A549 (cell line): ENCODE measurements around the gene IFIH1. TPM values are rescaled to one million over a fixed set of nuclear protein-coding genes. Genes with fewer than 3 reads are reported as not detected.

Experiments used
- ATAC-seq, 2 experiments: fragments of 200-7000 bp in 1 of 2; fragments of >200 bp in 1 of 2; cut with Nextera tagmentation in 1 of 2; cut with Tn5 transposase in 1 of 2; 3 replicates each; pipeline versions ENCODE4 v1.8.0 to v1.9.1; 2018 to 2020; ENCODE audit warnings: mild to moderate bottlenecking in 1 of 2, moderate library complexity in 1 of 2
- CTCF ChIA-PET: fragments of 300-600 bp; sonication (Branson Sonifier 250); formaldehyde crosslinking; extraction: SDS; loops from one replicate; lab custom pipeline; 2021; ENCODE audit warnings: antibody characterized with exemption, inconsistent platforms; lab: Yijun Ruan, JAX
- POLR2A ChIA-PET: fragments of 350-600 bp; formaldehyde crosslinking; extraction: SDS; loops from one replicate; lab custom pipeline; 2021; ENCODE audit warnings: antibody characterized with exemption, inconsistent platforms; lab: Yijun Ruan, JAX
- DNase-seq, 2 experiments: peaks; one replicate each; pipeline versions ENCODE4 v3.0.0 to v3.0.0-alpha.2; 2011 to 2016; ENCODE audit warnings: low read depth in 1 of 2, low spot score in 1 of 2
- FAIRE-seq: peaks from 2 replicates; lab custom pipeline; 2011; peaks lifted over from hg19 to GRCh38; lab: Jason Lieb, UNC
- H3K27ac ChIP-seq, 2 experiments: fragments of >200 bp; sonication (Bioruptor Twin); formaldehyde crosslinking; 3 replicates each; pipeline ENCODE4 v1.5.1; 2016 to 2017
- H3K4me1 ChIP-seq: fragments of >200 bp; sonication (Bioruptor Twin); formaldehyde crosslinking; 3 replicates; pipeline ENCODE4 v1.6.1; 2016
- H3K4me2 ChIP-seq: fragments of >200 bp; sonication (Bioruptor Twin); formaldehyde crosslinking; 3 replicates; pipeline ENCODE4 v1.6.1; 2016
- H3K4me3 ChIP-seq: fragments of >200 bp; sonication (Bioruptor Twin); formaldehyde crosslinking; 3 replicates; pipeline ENCODE4 v1.5.1; 2016
- H3K9me3 ChIP-seq: fragments of >200 bp; sonication (Bioruptor Twin); formaldehyde crosslinking; 3 replicates; pipeline ENCODE4 v1.6.1; 2016
- CBX2 ChIP-seq: fragments of 200-600 bp; sonication (generic); IDR thresholded peaks from 2 replicates; pipeline ENCODE4 v1.6.1; 2016; ENCODE audit warnings: low read depth, mild to moderate bottlenecking, borderline replicate concordance
- CBX8 ChIP-seq: fragments of 200-600 bp; sonication (generic); IDR thresholded peaks from 2 replicates; pipeline ENCODE4 v1.6.1; 2016
- CHD2 ChIP-seq: fragments of 150-350 bp; IDR thresholded peaks from 2 replicates; pipeline ENCODE4 v1.6.1; 2014; ENCODE audit warnings: low read length; ENCODE audit not compliant: partially characterized antibody
- CHD4 ChIP-seq: fragments of 200-600 bp; sonication (generic); IDR thresholded peaks from 2 replicates; pipeline ENCODE4 v1.6.1; 2016; ENCODE audit warnings: antibody characterized with exemption, mild to moderate bottlenecking, borderline replicate concordance
- ESRRA ChIP-seq: fragments of 150-350 bp; IDR thresholded peaks from 2 replicates; pipeline ENCODE4 v1.6.1; 2014; ENCODE audit warnings: mild to moderate bottlenecking, low read length, borderline replicate concordance
- FOSL2 ChIP-seq, 2 experiments: fragments of 450-650 bp in 1 of 2; fragments of >200 bp in 1 of 2; sonication (Bioruptor Twin) in 1 of 2; formaldehyde crosslinking; IDR thresholded peaks; 2 replicates each; pipeline versions ENCODE4 v1.5.0 to v1.6.1; 2016 to 2020; ENCODE audit warnings: mild to moderate bottlenecking in 1 of 2, moderate library complexity in 1 of 2
- HOXB5 ChIP-seq: fragments of 250-450 bp; sonication (Bioruptor Pico); IDR thresholded peaks from 2 replicates; pipeline ENCODE4 v1.5.0; 2020; ENCODE audit warnings: mild to moderate bottlenecking, moderate library complexity
- MYC ChIP-seq: IDR thresholded peaks from 2 replicates; pipeline ENCODE4 v1.6.1; 2012; ENCODE audit warnings: mild to moderate bottlenecking, inconsistent platforms, low read length, improper control_type of control experiment, borderline replicate concordance
- NFE2L2 ChIP-seq: fragments of 150-350 bp; conservative IDR thresholded peaks from 2 replicates; pipeline ENCODE4 v1.6.1; 2014; ENCODE audit warnings: low read length
- PHF8 ChIP-seq: fragments of 200-600 bp; sonication (generic); IDR thresholded peaks from 2 replicates; pipeline ENCODE4 v1.6.1; 2016; ENCODE audit warnings: low read depth, mild to moderate bottlenecking, antibody characterized with exemption, moderate library complexity, borderline replicate concordance
- RCOR1 ChIP-seq: fragments of 150-350 bp; IDR thresholded peaks from 2 replicates; pipeline ENCODE4 v1.6.1; 2014; ENCODE audit warnings: antibody characterized with exemption, low read length, low read depth
- RNF2 ChIP-seq: fragments of 200-600 bp; sonication (generic); IDR thresholded peaks from 2 replicates; pipeline ENCODE4 v1.6.1; 2016; ENCODE audit warnings: low read depth, mild to moderate bottlenecking, antibody characterized with exemption, moderate library complexity, borderline replicate concordance
- SREBF2 ChIP-seq: fragments of 450-650 bp; IDR thresholded peaks from 2 replicates; pipeline ENCODE4 v1.6.1; 2014; ENCODE audit warnings: mild to moderate bottlenecking, moderate library complexity
- ZNF302 ChIP-seq: fragments of 250-450 bp; sonication (Bioruptor Pico); IDR thresholded peaks from 2 replicates; pipeline ENCODE4 v1.9.0; 2021; ENCODE audit warnings: inconsistent platforms, mild to moderate bottlenecking, moderate library complexity
- WGBS: methylation state at CpG from one replicate; pipeline ENCODE4 v1.1.6; 2017; ENCODE audit errors: missing lambda C conversion rate; 5-methylcytosine and 5-hydroxymethylcytosine counted together
- polyA plus RNA-seq, 4 experiments: library from polyadenylated mRNA; depleted of rRNA in 3 of 4; stranded (reverse); fragments of >200 nt; fragmentation: RNase III in 1 of 4; extraction: RNeasy Plus Mini Kit Qiagen cat#74134 plus additional on column Dnase treatment in 1 of 4; gene quantifications; 2 replicates in 3 of 4; 3 replicates in 1 of 4; pipeline ENCODE4 v1.2.3, GENCODE V29; 2011 to 2017
- TF ChIP-seq, protein P1 (sequence below): fragments of >200 bp; sonication (Bioruptor Twin); formaldehyde crosslinking; IDR thresholded peaks from 3 replicates; pipeline ENCODE4 v1.6.1; 2016
- TF ChIP-seq, protein P2 (sequence below): IDR thresholded peaks from 2 replicates; pipeline ENCODE4 v1.6.1; 2012
- TF ChIP-seq, protein P3 (sequence below): fragments of >200 bp; sonication (Bioruptor Twin); formaldehyde crosslinking; IDR thresholded peaks from 2 replicates; pipeline ENCODE4 v1.6.1; 2016
- TF ChIP-seq, protein P4 (sequence below): fragments of 250-450 bp; sonication (Bioruptor Pico); IDR thresholded peaks from 2 replicates; pipeline ENCODE4 v1.5.0; 2020; ENCODE audit warnings: low read depth, mild to moderate bottlenecking, moderate library complexity

Gene IFIH1
- polyA plus RNA-seq, 2 of the 4 experiments (the other 2 are of a cell fraction) = 0.21 to 0.57 TPM

DNA sequence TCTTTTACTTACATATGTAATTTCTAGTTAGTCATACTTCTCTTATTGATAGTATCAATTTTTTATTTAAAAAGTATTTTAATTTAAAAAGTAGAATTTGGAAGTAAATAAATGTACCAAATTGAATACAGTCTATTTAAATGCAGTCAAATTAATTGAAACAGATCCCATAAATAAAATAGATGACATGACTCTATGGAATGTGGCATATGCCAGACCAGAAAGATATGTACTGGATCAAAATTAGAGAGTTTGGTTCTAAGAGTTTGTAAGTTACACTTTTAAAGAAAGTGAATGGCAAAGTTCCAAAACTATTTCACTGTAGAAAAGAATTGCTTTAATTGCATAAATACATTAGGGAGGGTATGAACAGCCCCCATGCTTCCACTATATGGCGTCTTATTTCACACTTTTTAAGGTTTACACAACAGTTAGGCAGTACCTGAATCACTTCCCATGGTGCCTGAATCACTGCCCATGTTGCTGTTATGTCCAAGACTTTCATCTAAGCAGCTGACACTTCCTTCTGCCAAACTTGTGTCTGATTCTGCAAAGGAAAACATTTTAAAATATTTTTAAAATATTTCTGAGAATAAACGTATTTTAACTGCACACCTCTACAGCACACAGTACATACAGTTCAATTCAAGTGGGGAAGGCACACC, 25.2 kb downstream of the IFIH1 start:
- CTCF ChIA-PET = interaction anchor here (0.6 to 8.2 kb wide), 2 partner anchors 57 to 73 kb away, joined by 3 to 87 read pairs; no protein-coding TSS in a partner anchor
- FAIRE-seq = no peak

DNA sequence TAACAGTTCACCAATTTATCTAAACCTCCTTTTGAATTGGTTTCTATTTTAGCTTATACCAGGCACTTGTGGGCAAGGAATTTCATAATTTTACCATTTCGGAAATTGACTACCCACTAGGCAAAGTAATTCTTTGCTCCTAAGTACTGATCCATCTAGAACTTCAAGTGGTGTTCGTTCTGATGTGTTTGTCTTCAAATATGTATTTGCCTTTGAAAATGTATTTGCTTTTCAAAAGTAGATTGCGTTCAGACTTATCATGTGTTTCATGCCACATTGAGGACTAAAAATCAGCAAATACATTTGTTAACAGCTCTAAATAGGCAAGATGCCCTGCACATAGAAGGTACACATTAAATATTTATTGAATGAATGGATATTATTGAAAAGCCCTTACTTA, 26.7 kb downstream of the IFIH1 start:
- TF ChIP-seq, protein P1, sequence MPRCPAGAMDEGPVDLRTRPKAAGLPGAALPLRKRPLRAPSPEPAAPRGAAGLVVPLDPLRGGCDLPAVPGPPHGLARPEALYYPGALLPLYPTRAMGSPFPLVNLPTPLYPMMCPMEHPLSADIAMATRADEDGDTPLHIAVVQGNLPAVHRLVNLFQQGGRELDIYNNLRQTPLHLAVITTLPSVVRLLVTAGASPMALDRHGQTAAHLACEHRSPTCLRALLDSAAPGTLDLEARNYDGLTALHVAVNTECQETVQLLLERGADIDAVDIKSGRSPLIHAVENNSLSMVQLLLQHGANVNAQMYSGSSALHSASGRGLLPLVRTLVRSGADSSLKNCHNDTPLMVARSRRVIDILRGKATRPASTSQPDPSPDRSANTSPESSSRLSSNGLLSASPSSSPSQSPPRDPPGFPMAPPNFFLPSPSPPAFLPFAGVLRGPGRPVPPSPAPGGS = no peak
- TF ChIP-seq, protein P2, sequence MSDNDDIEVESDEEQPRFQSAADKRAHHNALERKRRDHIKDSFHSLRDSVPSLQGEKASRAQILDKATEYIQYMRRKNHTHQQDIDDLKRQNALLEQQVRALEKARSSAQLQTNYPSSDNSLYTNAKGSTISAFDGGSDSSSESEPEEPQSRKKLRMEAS = no peak
- TF ChIP-seq PHF8 (no peak), FOSL2 (IDR thresholded peaks at IDR 0.05) (no peak), FOSL2 (CRISPR knock-in tag; IDR thresholded peaks at IDR 0.05) (no peak), ZNF302 (CRISPR knock-in tag) (no peak), NFE2L2 (no peak)
- TF ChIP-seq, protein P3, sequence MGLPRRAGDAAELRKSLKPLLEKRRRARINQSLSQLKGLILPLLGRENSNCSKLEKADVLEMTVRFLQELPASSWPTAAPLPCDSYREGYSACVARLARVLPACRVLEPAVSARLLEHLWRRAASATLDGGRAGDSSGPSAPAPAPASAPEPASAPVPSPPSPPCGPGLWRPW = no peak
- Histone ChIP-seq H3K27ac (no peak overlapping the region), H3K4me3 (no peak overlapping the region), H3K9me3 (no peaks in the 10 kb centered on the region), H3K4me2 (no peak overlapping the region), H3K4me1 (no peaks in the 10 kb centered on the region)
- WGBS = 53% methylated on average over 3 of the region's 3 CpGs
- DNase-seq (no peak), ATAC-seq (no peak), FAIRE-seq (no peak)
- CTCF ChIA-PET = interaction anchor here (1.7 kb wide), 1 partner anchor 9 kb away, joined by 5 read pairs; no protein-coding TSS in a partner anchor
- POLR2A ChIA-PET = no interaction called here

More for the DNA sequence above, 25.2 kb downstream of the IFIH1 start:
- DNase-seq (no peak), ATAC-seq (no peak)
- Histone ChIP-seq H3K27ac (no peak overlapping the region), H3K9me3 (no peaks in the 10 kb centered on the region), H3K4me1 (no peaks in the 10 kb centered on the region), H3K4me2 (no peak overlapping the region), H3K4me3 (no peak overlapping the region)
- POLR2A ChIA-PET = no interaction called here
- WGBS = 18% methylated on average over 2 of the region's 2 CpGs
- TF ChIP-seq, protein P4, sequence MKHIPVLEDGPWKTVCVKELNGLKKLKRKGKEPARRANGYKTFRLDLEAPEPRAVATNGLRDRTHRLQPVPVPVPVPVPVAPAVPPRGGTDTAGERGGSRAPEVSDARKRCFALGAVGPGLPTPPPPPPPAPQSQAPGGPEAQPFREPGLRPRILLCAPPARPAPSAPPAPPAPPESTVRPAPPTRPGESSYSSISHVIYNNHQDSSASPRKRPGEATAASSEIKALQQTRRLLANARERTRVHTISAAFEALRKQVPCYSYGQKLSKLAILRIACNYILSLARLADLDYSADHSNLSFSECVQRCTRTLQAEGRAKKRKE (CRISPR knock-in tag) = no peak
- TF ChIP-seq CHD2 (no peak), CBX2 (no peak), ESRRA (no peak), SREBF2 (no peak), CBX8 (no peak)
- TF ChIP-seq, protein P1 = no peak

DNA sequence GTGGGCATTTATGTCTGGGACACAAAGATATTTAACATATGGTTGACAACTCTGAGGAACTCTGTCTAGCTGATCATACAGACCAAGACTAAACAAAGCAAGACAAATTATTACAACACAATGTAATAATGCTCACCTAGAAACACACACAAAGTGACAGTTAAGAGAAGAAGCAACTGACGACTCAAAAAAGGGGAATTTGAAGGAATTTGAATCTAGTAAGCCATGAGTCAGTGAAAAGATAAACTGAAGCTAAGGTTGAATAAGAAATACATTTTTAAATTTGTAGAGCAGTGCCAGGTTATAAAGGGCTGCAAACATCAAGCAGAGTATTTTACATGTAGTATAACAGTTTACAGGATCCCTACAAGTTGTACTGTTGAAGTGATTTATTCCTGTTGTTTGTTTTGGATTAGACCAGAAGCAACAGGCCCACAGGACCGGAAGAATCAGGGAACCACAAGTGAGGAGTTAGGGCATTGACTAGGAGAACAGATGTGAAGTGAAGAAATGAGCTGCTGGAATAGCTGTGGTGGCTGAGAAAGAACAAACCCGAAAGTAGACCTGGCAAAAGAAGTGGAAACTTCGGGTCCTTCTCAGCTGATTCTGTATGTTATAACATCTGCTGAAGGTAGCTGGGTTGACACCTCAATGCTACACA, 35.6 kb downstream of the IFIH1 start:
- Histone ChIP-seq H3K4me2 (no peak overlapping the region), H3K4me3 (no peak overlapping the region)

More for the DNA sequence above, 35.6 kb downstream of the IFIH1 start:
- no peak for ATAC-seq
- ChIA-PET CTCF (interaction anchor here (1.6 to 2.1 kb wide), 2 partner anchors 15 to 62 kb away, joined by 6 to 8 read pairs; no protein-coding TSS in a partner anchor), POLR2A (no interaction called here)
- no peak overlapping the region for H3K27ac ChIP-seq
- TF ChIP-seq, protein P1 = no peak
- TF ChIP-seq CHD4 = no peak
- TF ChIP-seq RNF2 = no peak
- TF ChIP-seq HOXB5 = no peak
- TF ChIP-seq MYC = no peak
- TF ChIP-seq PHF8 = no peak
- no peak for TF ChIP-seq FOSL2 (IDR thresholded peaks at IDR 0.05)
- TF ChIP-seq FOSL2 (CRISPR knock-in tag; IDR thresholded peaks at IDR 0.05) = no peak
- no peak for TF ChIP-seq RCOR1
- H3K9me3 ChIP-seq = no peaks in the 10 kb centered on the region
- WGBS = 33% methylated on average over 4 of the region's 4 CpGs
- no peak for DNase-seq
- H3K4me1 ChIP-seq = no peaks in the 10 kb centered on the region
- FAIRE-seq = peak; percentile 36
